AG10803 (cell line): Measurements from ENCODE around the gene PTPN12.
A peak's percentile ranks its signal among the peaks of the same experiment; 100 is the strongest.
"Not testable (repeated sequence)": the region's sequence is repeated elsewhere in the genome, so short reads cannot be mapped to it uniquely, and the experiment has no call there.

ENCODE experiments used
- DNase-seq: peaks from one replicate; pipeline ENCODE4 v3.0.0; 2010; ENCODE audit warnings: low read depth
- H3K4me3 ChIP-seq: 2 replicates; pipeline ENCODE4 v1.5.1; 2011; ENCODE audit warnings: mild to moderate bottlenecking, low read length, control low read depth
- TF ChIP-seq, protein P1 (sequence below): conservative IDR thresholded peaks from 2 replicates; pipeline ENCODE4 v1.5.1; 2011; ENCODE audit warnings: mild to moderate bottlenecking, low read length, control low read depth, inconsistent platforms

Gene PTPN12

DNA sequence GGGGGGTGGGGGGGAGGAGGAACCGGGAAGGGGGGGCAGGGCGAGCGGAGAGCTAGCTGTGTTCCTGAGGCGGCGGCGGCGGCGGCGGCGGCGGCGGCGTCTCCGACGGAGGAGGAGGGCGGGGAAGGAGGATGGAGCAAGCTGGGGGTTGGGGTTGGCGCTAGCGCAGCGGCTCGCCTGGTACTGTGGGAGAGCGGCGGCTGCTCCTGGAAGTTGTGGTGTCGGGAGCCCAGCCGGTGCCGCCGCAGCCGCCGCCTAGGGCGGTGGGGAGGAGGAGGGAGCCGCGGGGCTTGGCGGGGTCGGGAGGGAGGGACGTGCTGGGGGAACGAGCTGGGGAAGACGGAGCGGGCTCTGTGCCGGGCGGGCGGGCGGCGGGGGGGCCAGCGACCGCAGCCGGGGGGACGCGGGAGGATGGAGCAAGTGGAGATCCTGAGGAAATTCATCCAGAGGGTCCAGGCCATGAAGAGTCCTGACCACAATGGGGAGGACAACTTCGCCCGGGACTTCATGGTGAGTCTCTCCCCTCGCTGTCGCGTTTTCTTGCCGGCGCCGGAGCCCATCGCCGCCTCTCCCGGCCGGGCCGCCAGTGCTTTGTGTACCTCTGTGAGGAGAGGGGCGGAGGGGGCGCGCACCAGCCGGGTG, at the start of gene PTPN12:
TSS of gene PTPN12 (plus strand) at position 160 of the 642 bp plus-strand sequence. CDS start at position 412, 252 bp downstream.
- no peak for DNase-seq
- TF ChIP-seq, protein P1, sequence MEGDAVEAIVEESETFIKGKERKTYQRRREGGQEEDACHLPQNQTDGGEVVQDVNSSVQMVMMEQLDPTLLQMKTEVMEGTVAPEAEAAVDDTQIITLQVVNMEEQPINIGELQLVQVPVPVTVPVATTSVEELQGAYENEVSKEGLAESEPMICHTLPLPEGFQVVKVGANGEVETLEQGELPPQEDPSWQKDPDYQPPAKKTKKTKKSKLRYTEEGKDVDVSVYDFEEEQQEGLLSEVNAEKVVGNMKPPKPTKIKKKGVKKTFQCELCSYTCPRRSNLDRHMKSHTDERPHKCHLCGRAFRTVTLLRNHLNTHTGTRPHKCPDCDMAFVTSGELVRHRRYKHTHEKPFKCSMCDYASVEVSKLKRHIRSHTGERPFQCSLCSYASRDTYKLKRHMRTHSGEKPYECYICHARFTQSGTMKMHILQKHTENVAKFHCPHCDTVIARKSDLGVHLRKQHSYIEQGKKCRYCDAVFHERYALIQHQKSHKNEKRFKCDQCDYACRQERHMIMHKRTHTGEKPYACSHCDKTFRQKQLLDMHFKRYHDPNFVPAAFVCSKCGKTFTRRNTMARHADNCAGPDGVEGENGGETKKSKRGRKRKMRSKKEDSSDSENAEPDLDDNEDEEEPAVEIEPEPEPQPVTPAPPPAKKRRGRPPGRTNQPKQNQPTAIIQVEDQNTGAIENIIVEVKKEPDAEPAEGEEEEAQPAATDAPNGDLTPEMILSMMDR, result no peak
- H3K4me3 ChIP-seq, result peak within 1 kb of the TSS; percentile 100

GRCh38 chr7:77488986-77489385, 48.1 kb upstream of the PTPN12 start:
- H3K4me3 ChIP-seq, result no peak overlapping the region
- TF ChIP-seq, protein P1, result no peak
- DNase-seq, result no peak

DNA sequence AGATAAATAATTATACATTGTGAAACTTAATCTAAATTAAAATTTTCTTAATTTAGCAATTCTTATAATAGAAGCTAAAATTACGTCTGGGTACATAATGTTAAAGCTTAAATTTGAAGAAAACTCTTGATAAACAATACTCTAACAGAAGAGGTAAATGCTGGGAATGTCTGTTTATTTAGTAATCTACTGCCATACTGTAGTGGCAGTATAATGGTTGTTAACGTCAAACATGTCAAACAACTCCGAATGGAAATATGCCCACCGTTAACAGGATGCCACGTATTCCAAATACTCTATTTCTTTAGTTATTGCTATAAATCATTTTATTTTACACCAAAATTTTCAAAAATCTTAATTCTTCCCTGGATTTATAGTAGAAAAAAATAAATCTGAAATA, 40.0 kb upstream of the PTPN12 start:
- DNase-seq, result no peak
- TF ChIP-seq, protein P1, result no peak

GRCh38 chr7:77498659-77499379, 38.3 kb upstream of the PTPN12 start:
- no peak overlapping the region for H3K4me3 ChIP-seq
- DNase-seq, result no peak
- TF ChIP-seq, protein P1, result no peak

More for the DNA sequence above, 40.0 kb upstream of the PTPN12 start:
- H3K4me3 ChIP-seq, result no peak overlapping the region

GRCh38 chr7:77501192-77501515, 35.9 kb upstream of the PTPN12 start:
- DNase-seq, result no peak
- TF ChIP-seq, protein P1, result no peak
- no peak overlapping the region for H3K4me3 ChIP-seq

- DNase-seq, result no peak
- TF ChIP-seq, protein P1, result no peak
- H3K4me3 ChIP-seq, result no peak overlapping the region
These were observed 32.1 kb upstream of the PTPN12 start for GRCh38 chr7:77504951-77505350.

DNA sequence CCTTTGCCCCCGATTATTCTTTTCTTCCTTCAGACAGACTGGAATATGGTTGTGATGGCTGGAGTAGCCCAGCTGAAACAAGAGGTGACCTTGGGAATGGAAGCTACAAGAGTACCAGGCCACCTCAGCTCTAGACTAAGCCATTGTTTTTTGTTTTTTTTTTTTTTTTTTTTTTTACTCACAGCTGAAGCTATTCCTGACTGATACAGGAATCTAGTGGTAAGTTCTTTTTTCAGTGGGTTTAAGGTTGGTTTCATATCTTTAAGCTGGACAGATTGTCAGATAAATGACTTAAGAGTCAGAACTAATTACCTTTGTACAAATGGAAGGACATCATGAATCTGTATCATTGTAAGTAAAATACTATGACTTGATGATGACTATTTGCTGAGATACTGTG, 30.2 kb upstream of the PTPN12 start:
- TF ChIP-seq, protein P1, result no peak
- no peak for DNase-seq
- H3K4me3 ChIP-seq, result no peak overlapping the region

- H3K4me3 ChIP-seq, result not testable (repeated sequence)
These were observed 24.0 kb upstream of the PTPN12 start for GRCh38 chr7:77513002-77513670.

More at GRCh38 chr7:77513002-77513670, 24.0 kb upstream of the PTPN12 start:
- not testable (repeated sequence) for DNase-seq
